Stomach (tissue), 4 donors: ENCODE results near the gene OR4N2.

Experiments used
- EP300 ChIP-seq: sonication (generic); formaldehyde crosslinking; IDR thresholded peaks from one replicate; pipeline ENCODE4 v1.6.1; 2017; ENCODE audit warnings: antibody characterized with exemption
- POLR2A ChIP-seq, 4 donors: fragments of 450-650 bp; IDR thresholded peaks; one replicate each; pipeline ENCODE4 v1.6.1; 2016; ENCODE audit warnings: antibody characterized with exemption in 4 of 4, control low read depth in 2 of 4, mild to moderate bottlenecking in 1 of 4, moderate library complexity in 1 of 4
- POLR2AphosphoS5 ChIP-seq, 3 donors: sonication (generic); formaldehyde crosslinking; IDR thresholded peaks; one replicate each; pipeline ENCODE4 v1.6.1; 2016; ENCODE audit warnings: antibody characterized with exemption in 3 of 3
- TF ChIP-seq, protein P1 (sequence below), 7 experiments: fragments of 450-650 bp in 4 of 7; fragments of 200-600 bp in 3 of 7; sonication (generic) in 3 of 7; IDR thresholded peaks; one replicate each; pipeline ENCODE4 v1.5.1; 2016 to 2019; ENCODE audit warnings: antibody characterized with exemption in 7 of 7, control low read depth in 2 of 7, mild to moderate bottlenecking in 1 of 7

- TF ChIP-seq, protein P1, sequence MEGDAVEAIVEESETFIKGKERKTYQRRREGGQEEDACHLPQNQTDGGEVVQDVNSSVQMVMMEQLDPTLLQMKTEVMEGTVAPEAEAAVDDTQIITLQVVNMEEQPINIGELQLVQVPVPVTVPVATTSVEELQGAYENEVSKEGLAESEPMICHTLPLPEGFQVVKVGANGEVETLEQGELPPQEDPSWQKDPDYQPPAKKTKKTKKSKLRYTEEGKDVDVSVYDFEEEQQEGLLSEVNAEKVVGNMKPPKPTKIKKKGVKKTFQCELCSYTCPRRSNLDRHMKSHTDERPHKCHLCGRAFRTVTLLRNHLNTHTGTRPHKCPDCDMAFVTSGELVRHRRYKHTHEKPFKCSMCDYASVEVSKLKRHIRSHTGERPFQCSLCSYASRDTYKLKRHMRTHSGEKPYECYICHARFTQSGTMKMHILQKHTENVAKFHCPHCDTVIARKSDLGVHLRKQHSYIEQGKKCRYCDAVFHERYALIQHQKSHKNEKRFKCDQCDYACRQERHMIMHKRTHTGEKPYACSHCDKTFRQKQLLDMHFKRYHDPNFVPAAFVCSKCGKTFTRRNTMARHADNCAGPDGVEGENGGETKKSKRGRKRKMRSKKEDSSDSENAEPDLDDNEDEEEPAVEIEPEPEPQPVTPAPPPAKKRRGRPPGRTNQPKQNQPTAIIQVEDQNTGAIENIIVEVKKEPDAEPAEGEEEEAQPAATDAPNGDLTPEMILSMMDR (IDR thresholded peaks at IDR 0.05), result no peak
- no peak for TF ChIP-seq EP300
- no peak for TF ChIP-seq POLR2A (IDR thresholded peaks at IDR 0.05)
- no peak for TF ChIP-seq POLR2AphosphoS5 (IDR thresholded peaks at IDR 0.05)
Observed at GRCh38 chr14:19771895-19772430, 31.6 kb upstream of the OR4N2 start.
